Osteoblast (primary cell): Measurements from ENCODE around the gene VPS37B. TPM values are rescaled to one million over a fixed set of nuclear protein-coding genes. Genes with fewer than 3 reads are reported as not detected.
"Not testable (repeated sequence)": the region's sequence is repeated elsewhere in the genome, so short reads cannot be mapped to it uniquely, and the experiment has no call there.

Experiments
- DNase-seq: peaks from one replicate; pipeline ENCODE4 v3.0.0; 2011; ENCODE audit warnings: low spot score, mixed read lengths; ENCODE audit not compliant: insufficient read length; ENCODE audit errors: missing footprints
- H2AFZ ChIP-seq: 2 replicates; pipeline ENCODE4 v1.6.0; 2011; ENCODE audit warnings: mild to moderate bottlenecking, low read length
- H3K27ac ChIP-seq: 2 replicates; pipeline ENCODE4 v1.5.1; 2011; ENCODE audit warnings: mild to moderate bottlenecking, low read depth, low read length, moderate library complexity
- H3K27me3 ChIP-seq: 2 replicates; pipeline ENCODE4 v1.6.0; 2012; ENCODE audit warnings: mild to moderate bottlenecking, control low read depth, inconsistent platforms, low read length, moderate library complexity; ENCODE audit not compliant: insufficient read depth
- H3K36me3 ChIP-seq: 2 replicates; pipeline ENCODE4 v1.5.1; 2011; ENCODE audit warnings: mild to moderate bottlenecking, low read length, control low read depth, moderate library complexity; ENCODE audit not compliant: insufficient read depth
- H3K4me1 ChIP-seq: 2 replicates; pipeline ENCODE4 v1.5.1; 2011; ENCODE audit warnings: mild to moderate bottlenecking, low read length, control low read depth, moderate library complexity; ENCODE audit not compliant: insufficient read depth
- H3K4me2 ChIP-seq: 2 replicates; pipeline ENCODE4 v1.6.0; 2011; ENCODE audit warnings: mild to moderate bottlenecking, low read length; ENCODE audit not compliant: insufficient read depth
- H3K4me3 ChIP-seq: fragments of 200-600 bp; sonication (generic); 3 replicates; pipeline ENCODE4 v1.5.1; 2012; ENCODE audit warnings: mild to moderate bottlenecking, low read length, inconsistent platforms; ENCODE audit not compliant: insufficient read depth
- H3K79me2 ChIP-seq: 2 replicates; pipeline ENCODE4 v1.6.0; 2012; ENCODE audit warnings: mild to moderate bottlenecking, low read length, control low read depth, inconsistent platforms; ENCODE audit not compliant: insufficient read depth
- H3K9me3 ChIP-seq: 2 replicates; pipeline ENCODE4 v1.5.1; 2011; ENCODE audit warnings: low read depth, low read length, control low read depth
- H4K20me1 ChIP-seq: 2 replicates; pipeline ENCODE4 v1.6.0; 2012; ENCODE audit warnings: mild to moderate bottlenecking, low read length, control low read depth; ENCODE audit not compliant: insufficient read depth
- CTCF ChIP-seq: IDR thresholded peaks from 2 replicates; pipeline ENCODE4 v1.5.1; 2011; ENCODE audit warnings: mild to moderate bottlenecking, low read depth, low read length, moderate library complexity; ENCODE audit errors: extremely low read depth
- total RNA-seq: library from RNA; depleted of rRNA; stranded (reverse); fragments of >200 nt; gene quantifications from 2 replicates; pipeline ENCODE4 v1.2.3, GENCODE V29; 2012

Gene VPS37B
- total RNA-seq, 1 donor = 19.2 TPM

GRCh38 chr12:122908915-122909314, 13.0 kb upstream of the VPS37B start:
- no peaks in the 10 kb centered on the region for H3K79me2 ChIP-seq
- no peaks in the 10 kb centered on the region for H3K9me3 ChIP-seq
- no peaks in the 10 kb centered on the region for H3K36me3 ChIP-seq
- DNase-seq = no peak
- H3K4me2 ChIP-seq = no peak overlapping the region
- H3K4me1 ChIP-seq = no peaks in the 10 kb centered on the region
- H2AFZ ChIP-seq = no peak overlapping the region
- H4K20me1 ChIP-seq = no peaks in the 10 kb centered on the region
- no peaks in the 10 kb centered on the region for H3K27me3 ChIP-seq
- H3K27ac ChIP-seq = no peak overlapping the region
- no peak for TF ChIP-seq CTCF
- no peak overlapping the region for H3K4me3 ChIP-seq

- not testable (repeated sequence) for H3K9me3 ChIP-seq, H3K4me2 ChIP-seq, H3K4me3 ChIP-seq, H3K27ac ChIP-seq, H3K27me3 ChIP-seq, H3K4me1 ChIP-seq, H3K36me3 ChIP-seq, H4K20me1 ChIP-seq, DNase-seq, H2AFZ ChIP-seq, H3K79me2 ChIP-seq
Measured at GRCh38 chr12:122905258-122905657, 9.3 kb upstream of the VPS37B start.

- Histone ChIP-seq H3K4me2 (no peak overlapping the region), H3K27ac (no peak overlapping the region), H3K4me3 (no peak overlapping the region), H4K20me1 (no peaks in the 10 kb centered on the region), H3K4me1 (peaks cover 3% of the 10 kb centered on the region), H3K36me3 (no peaks in the 10 kb centered on the region), H3K27me3 (no peaks in the 10 kb centered on the region), H3K79me2 (no peaks in the 10 kb centered on the region), H3K9me3 (no peaks in the 10 kb centered on the region), H2AFZ (no peak overlapping the region)
- no peak for DNase-seq
- TF ChIP-seq CTCF = no peak
Measured at GRCh38 chr12:122903693-122904034, 7.7 kb upstream of the VPS37B start.

- no peak for TF ChIP-seq CTCF
- no peak overlapping the region for H2AFZ ChIP-seq
Measured at GRCh38 chr12:122902854-122903692, 7.1 kb upstream of the VPS37B start.

More at GRCh38 chr12:122902854-122903692, 7.1 kb upstream of the VPS37B start:
- Histone ChIP-seq H3K79me2 (no peaks in the 10 kb centered on the region), H4K20me1 (no peaks in the 10 kb centered on the region), H3K4me1 (peaks cover 9% of the 10 kb centered on the region), H3K4me2 (no peak overlapping the region), H3K27me3 (no peaks in the 10 kb centered on the region), H3K4me3 (no peak overlapping the region), H3K27ac (no peak overlapping the region), H3K36me3 (no peaks in the 10 kb centered on the region), H3K9me3 (no peaks in the 10 kb centered on the region)
- no peak for DNase-seq
